ENCODE results near the gene NTHL1.

NTHL1 gene

DNA sequence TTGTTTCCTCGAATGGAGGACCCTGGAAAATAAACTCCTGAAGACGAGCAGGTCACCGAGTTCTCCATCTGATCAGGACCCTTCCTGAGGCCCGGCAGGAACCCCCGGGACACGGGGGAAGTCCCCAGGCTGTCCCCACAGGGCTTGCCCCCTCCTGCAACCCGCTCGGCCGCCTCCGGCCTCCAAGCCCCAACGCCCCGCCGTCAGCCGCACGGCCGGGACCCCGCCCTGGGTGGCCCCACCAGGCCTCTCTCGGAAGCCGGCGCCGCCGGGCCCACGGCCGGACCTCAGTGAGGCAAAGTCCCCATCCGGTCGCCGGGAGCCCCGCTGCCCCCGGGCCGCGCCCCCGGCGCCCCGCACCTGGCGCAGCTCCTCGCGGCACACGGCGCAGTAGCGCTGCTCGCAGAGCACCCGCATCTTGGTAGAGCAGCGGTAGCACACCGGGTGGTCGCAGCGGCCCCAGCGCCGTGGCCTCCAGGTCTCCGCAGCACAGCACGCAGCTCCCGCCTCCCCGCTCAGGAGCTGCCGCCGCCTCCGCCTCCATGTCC, 38.4 kb downstream of the NTHL1 start:
- TF ChIP-seq, protein P1, sequence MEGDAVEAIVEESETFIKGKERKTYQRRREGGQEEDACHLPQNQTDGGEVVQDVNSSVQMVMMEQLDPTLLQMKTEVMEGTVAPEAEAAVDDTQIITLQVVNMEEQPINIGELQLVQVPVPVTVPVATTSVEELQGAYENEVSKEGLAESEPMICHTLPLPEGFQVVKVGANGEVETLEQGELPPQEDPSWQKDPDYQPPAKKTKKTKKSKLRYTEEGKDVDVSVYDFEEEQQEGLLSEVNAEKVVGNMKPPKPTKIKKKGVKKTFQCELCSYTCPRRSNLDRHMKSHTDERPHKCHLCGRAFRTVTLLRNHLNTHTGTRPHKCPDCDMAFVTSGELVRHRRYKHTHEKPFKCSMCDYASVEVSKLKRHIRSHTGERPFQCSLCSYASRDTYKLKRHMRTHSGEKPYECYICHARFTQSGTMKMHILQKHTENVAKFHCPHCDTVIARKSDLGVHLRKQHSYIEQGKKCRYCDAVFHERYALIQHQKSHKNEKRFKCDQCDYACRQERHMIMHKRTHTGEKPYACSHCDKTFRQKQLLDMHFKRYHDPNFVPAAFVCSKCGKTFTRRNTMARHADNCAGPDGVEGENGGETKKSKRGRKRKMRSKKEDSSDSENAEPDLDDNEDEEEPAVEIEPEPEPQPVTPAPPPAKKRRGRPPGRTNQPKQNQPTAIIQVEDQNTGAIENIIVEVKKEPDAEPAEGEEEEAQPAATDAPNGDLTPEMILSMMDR (IDR thresholded peaks at IDR 0.05; ENCODE audit: unreplicated experiment in 3 of 3), result no peak
- Mint-ChIP-seq H3K27me3 (ENCODE audit: low read depth) (peaks cover 4% of the 10 kb centered on the region), H3K36me3 (ENCODE audit: low read depth) (no peaks in the 10 kb centered on the region), H3K9me3 (no peaks in the 10 kb centered on the region), H3K4me3 (peak overlapping the region; percentile 84 to 90 (median 86)), H3K27ac (peak overlapping the region in 1 of 3 experiments; percentile 62), H3K4me1 (peaks cover 35% of the 10 kb centered on the region)

DNA sequence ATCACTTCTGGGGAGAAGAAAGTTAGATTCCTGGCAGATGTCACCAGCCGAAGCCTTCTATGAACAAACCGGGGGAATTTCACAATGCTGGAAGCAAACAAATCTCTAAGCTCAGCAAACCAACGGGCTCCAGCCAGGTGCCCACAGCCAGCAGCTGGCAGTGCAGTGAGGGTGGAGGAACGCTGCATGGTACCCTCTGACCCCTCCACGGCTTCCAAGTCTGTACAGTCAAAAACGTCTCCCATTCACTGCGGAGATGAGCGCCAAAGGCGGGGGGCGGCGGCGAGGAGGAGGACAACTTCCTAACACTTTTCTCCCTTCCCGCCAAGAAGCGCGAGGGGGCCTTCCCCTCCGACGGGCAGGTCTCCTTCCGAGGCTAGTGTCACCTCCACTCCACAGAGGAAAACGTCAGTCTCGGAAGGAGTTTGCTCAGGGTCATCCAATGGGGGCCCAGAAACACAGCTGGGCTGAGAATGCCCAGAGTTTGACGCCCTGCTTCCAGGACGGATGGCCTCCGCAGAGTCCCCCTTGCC, 38.9 kb downstream of the NTHL1 start:
- Mint-ChIP-seq H3K27me3 (ENCODE audit: low read depth) (peaks cover 4% of the 10 kb centered on the region), H3K27ac (peak overlapping the region; percentile 62 to 82 (median 76)), H3K36me3 (ENCODE audit: low read depth) (no peaks in the 10 kb centered on the region), H3K4me1 (peaks cover 39% of the 10 kb centered on the region), H3K9me3 (no peaks in the 10 kb centered on the region), H3K4me3 (peak overlapping the region; percentile 84 to 90 (median 86))
- TF ChIP-seq, protein P1 (IDR thresholded peaks at IDR 0.05; ENCODE audit: unreplicated experiment in 3 of 3), result no peak

DNA sequence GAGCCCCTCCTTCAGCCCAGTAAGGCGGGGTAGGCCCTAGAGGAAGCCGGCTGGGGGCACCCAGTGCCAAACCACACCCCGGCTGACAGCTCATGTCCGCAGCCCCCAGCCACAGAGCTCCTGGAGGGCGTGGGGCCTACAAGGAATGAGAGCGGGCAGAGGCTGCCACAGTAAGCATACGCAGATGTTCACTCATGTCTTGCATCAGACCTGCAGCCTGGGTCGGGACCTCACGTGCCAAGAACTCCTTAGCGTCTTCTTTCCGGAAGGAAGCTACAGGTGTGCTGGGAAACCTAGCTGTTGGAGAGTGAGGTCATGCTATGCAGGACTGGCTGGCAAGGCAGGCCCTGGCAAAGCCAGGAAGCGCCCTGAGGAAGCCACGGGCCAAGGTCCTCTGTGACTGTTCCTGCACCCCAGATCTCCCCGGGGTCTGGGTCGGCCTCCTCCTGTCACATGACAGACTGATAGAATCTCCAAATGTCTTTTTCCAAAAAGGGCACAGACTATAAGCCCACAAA, 39.6 kb downstream of the NTHL1 start:
- peak overlapping the region; percentile 62 to 82 (median 76) for H3K27ac Mint-ChIP-seq
- H3K4me3 Mint-ChIP-seq, result peak overlapping the region; percentile 84 to 90 (median 86)
- TF ChIP-seq, protein P1 (IDR thresholded peaks at IDR 0.05; ENCODE audit: unreplicated experiment in 3 of 3), result no peak
- H3K4me1 Mint-ChIP-seq, result peaks cover 39% of the 10 kb centered on the region
- no peaks in the 10 kb centered on the region for H3K9me3 Mint-ChIP-seq
- H3K36me3 Mint-ChIP-seq (ENCODE audit: low read depth), result no peaks in the 10 kb centered on the region
- peaks cover 4% of the 10 kb centered on the region for H3K27me3 Mint-ChIP-seq (ENCODE audit: low read depth)

DNA sequence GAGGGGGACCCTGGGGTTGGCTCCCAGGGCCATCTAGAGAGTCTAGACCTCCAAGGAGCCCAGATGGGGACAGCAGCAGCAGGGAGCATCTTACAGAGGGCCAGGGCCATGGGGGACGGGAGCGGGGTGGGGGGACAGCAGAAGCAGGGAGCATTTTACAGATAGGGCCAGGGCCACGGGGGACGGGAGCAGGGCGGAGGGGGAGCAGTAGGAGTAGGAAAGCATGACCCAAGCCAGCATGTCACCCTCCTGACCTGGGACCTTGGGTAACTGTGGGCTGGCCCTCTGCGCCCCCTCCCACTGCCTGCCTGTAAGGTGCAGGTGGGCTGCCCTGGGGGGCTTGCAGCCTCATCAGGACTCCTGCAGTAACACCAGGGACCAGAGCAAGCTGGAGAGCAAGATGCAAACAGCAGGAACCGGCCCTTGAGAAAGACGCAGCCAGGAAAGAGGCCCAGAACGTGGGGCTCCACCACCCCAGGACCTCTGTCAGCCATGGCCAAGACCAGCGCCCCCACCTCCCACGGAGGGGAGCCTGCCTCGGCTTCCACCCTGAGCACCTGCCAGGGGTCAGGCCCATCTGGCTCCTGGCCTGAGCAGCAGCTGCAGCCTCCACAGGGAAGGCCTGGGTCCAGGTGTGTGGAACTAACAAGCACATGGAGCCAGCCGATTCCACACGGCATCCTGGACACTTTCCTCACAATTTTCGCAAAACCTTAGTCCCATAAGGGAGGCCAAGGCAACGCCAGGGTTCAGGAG, 40.4 kb downstream of the NTHL1 start:
- peaks cover 39% of the 10 kb centered on the region for H3K4me1 Mint-ChIP-seq
- no peaks in the 10 kb centered on the region for H3K9me3 Mint-ChIP-seq
- peaks cover 4% of the 10 kb centered on the region for H3K27me3 Mint-ChIP-seq (ENCODE audit: low read depth)
- H3K27ac Mint-ChIP-seq, result peak overlapping the region; percentile 38 to 53 (median 41)
- peaks cover 3% of the 10 kb centered on the region for H3K36me3 Mint-ChIP-seq (ENCODE audit: low read depth)
- TF ChIP-seq, protein P1 (IDR thresholded peaks at IDR 0.05; ENCODE audit: unreplicated experiment in 3 of 3), result no peak
- H3K4me3 Mint-ChIP-seq, result peak overlapping the region; percentile 84 to 90 (median 86)

DNA sequence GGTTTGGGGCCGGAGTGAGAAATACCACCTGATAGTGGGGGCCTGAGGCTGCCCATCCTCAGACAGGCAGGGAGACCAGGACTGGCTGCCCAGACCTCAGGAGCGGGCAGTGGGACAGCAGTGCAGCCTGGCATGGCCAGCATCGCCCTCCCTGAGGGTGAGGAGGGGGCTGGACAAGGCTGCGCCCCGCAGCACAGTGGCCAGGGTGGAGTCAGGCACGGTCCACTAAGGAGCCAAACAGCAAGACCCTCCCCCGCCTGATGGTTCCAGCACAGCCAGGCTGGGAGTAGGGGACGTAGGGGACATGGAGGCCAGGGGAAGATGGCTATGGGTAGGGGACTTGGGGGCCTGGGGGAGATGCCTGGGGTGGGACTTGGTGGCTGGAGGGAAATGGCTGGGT, 41.3 kb downstream of the NTHL1 start:
- peaks cover 4% of the 10 kb centered on the region for H3K27me3 Mint-ChIP-seq (ENCODE audit: low read depth)
- H3K27ac Mint-ChIP-seq, result peak overlapping the region in 1 of 3 experiments; percentile 37

More for the DNA sequence above, 41.3 kb downstream of the NTHL1 start:
- peak overlapping the region; percentile 64 to 80 (median 76) for H3K4me3 Mint-ChIP-seq
- H3K36me3 Mint-ChIP-seq (ENCODE audit: low read depth), result peaks cover 5% of the 10 kb centered on the region
- H3K4me1 Mint-ChIP-seq, result peaks cover 39% of the 10 kb centered on the region
- TF ChIP-seq, protein P1 (IDR thresholded peaks at IDR 0.05; ENCODE audit: unreplicated experiment in 3 of 3), result no peak
- H3K9me3 Mint-ChIP-seq, result no peaks in the 10 kb centered on the region

Data from nephron (organoid).